Left ventricle myocardium superior (tissue), 1 donor: Measurements from ENCODE around the gene TSPAN15. TPM values are rescaled to one million over a fixed set of nuclear protein-coding genes. Genes with fewer than 3 reads are reported as not detected.

Experiments used
- ATAC-seq: fragments of 200-7000 bp; cut with Tn5 transposase; one replicate; pipeline ENCODE4 v1.9.1; 2020; ENCODE audit warnings: mild to moderate bottlenecking, moderate library complexity
- DNase-seq: peaks from one replicate; pipeline ENCODE4 v3.0.0-alpha.2; 2020
- intact Hi-C: fragments of 100-400 bp; cut with micrococcal nuclease; formaldehyde crosslinking; loops from one replicate; pipeline ENCODE4 v1.11.0; 2022
- long read RNA-seq: library from polyadenylated mRNA; unstranded; transcript quantifications from one replicate; pipeline ENCODE4 v2.0.0, GENCODE V29; 2021
- total RNA-seq: library from RNA; stranded (reverse); fragmentation: NEBNext Ultra II Directional; extraction: Animal tissue kit (Norgen Biotek cat#: 25700); gene quantifications from one replicate; pipeline ENCODE4 v1.2.1, GENCODE V29; 2021
- donor health status: DM: no; HTN: yes; CAD: no; lungs with severe emphysema.

The TSPAN15 gene
- total RNA-seq: 8.3 TPM
- long read RNA-seq, transcript TSPAN15-201 (8 exons, 1,698 nt): major isoform, 23 of 26 reads
- long read RNA-seq, partial matches to known transcripts: 0 of 26 reads
- long read RNA-seq, other reads (novel, unspliced or antisense): 3 of 26 reads

DNA sequence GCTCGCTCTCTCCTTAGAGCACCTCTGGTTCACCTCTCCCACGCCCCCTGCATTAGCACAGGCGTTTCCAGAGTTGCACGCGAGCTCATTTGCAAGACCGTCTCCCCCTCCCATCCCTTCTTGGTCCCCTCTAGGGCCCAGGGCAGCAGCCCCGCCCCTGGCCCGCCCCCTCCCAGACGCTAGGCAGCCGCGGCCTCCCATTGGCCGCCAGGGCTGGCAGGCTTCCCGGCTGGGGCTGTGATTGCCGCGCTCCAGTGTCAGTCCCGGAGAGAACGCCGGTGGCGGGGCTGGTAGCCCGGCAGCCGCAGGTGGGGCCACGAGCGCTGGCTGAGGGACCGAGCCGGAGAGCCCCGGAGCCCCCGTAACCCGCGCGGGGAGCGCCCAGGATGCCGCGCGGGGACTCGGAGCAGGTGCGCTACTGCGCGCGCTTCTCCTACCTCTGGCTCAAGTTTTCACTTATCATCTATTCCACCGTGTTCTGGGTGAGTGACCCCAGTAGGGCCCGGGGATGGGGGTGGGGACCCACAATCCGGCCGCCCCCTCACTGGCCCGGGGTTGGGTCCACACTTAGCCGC is at the start of gene TSPAN15:
Gene TSPAN15, plus strand, starts transcription at position 257 of the 575 bp plus-strand sequence. Its CDS starts 130 bp downstream, at position 387.
- ATAC-seq: peak; percentile 98
- intact Hi-C loops: no loop called here

DNA sequence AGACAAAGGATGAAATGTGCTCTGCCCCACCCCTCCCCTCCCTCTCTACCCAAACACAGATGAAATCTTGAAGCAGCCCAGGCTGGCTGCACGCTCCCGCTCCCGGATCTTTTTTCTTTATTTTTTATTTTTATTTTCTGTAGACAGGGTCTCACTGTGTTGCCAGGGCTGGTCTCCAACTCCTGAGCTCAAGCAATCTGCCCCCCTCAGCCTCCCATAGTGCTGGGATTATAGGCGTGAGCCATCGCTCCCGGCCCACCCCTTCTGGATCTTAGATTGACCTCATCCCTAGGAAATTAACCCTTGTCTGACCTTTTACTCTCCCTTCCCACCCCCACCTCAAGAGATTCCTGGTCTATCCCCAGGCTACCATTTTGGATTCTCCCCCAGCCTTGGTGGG is 48.9 kb upstream of the TSPAN15 start:
- intact Hi-C loops: no loop called here
- DNase-seq: no peak
- no peak for ATAC-seq

More for the DNA sequence above, at the start of gene TSPAN15:
- DNase-seq: peak; percentile 94

- DNase-seq (no peak), ATAC-seq (no peak)
- intact Hi-C loops: no loop called here
Observed at GRCh38 chr10:69403066-69403465, 48.2 kb upstream of the TSPAN15 start.

DNA sequence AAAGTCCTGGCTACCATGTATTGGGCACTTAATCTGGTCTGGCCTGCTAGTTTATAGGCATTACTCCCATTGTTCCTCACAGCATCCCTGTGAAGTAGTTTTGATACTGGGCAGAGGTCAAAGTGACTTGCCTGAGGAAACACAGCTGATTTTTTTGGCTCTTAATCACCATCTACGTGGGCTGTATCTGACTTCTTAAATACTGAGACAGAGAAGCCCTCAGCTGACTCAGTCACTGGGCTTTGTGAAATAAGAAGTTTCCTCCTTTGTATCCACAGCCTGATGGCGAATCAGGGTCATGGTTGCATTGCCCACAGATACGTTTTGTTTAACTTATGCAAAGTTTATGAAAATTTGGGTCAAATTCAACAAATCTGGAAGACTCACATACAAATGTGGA is 47.7 kb upstream of the TSPAN15 start:
- intact Hi-C loops: no loop called here
- DNase-seq: no peak
- peak; percentile 7 for ATAC-seq

DNA sequence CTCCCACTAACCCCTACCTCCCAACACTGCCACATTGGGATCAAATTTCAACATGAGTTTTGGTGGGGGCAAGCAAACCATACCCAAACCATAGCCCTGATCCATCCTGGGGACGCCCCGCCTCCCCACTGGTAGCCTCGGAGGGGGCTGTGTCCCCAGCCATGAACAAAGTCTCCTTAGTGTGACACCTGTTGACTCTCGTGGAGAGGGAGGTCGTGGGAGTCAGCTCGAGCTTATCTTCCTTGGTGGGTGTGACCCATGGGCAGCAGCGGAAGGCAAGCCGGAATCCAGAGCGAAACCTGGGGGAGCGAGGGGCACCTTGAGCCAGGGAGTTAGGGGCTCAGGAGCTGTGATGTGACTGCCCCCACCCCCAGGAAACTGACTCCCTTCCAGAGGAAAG is 46.5 kb upstream of the TSPAN15 start:
- no peak for ATAC-seq
- intact Hi-C loops: no loop called here

GRCh38 chr10:69405221-69405620 is 46.0 kb upstream of the TSPAN15 start:
- ATAC-seq: no peak
- intact Hi-C loops: no loop called here
- DNase-seq: no peak

More for the DNA sequence above, 46.5 kb upstream of the TSPAN15 start:
- DNase-seq: no peak

- peak; percentile 73 for DNase-seq
- intact Hi-C loops: no loop called here
- peak; percentile 40 for ATAC-seq
Observed at GRCh38 chr10:69406302-69406811, 44.9 kb upstream of the TSPAN15 start.

DNA sequence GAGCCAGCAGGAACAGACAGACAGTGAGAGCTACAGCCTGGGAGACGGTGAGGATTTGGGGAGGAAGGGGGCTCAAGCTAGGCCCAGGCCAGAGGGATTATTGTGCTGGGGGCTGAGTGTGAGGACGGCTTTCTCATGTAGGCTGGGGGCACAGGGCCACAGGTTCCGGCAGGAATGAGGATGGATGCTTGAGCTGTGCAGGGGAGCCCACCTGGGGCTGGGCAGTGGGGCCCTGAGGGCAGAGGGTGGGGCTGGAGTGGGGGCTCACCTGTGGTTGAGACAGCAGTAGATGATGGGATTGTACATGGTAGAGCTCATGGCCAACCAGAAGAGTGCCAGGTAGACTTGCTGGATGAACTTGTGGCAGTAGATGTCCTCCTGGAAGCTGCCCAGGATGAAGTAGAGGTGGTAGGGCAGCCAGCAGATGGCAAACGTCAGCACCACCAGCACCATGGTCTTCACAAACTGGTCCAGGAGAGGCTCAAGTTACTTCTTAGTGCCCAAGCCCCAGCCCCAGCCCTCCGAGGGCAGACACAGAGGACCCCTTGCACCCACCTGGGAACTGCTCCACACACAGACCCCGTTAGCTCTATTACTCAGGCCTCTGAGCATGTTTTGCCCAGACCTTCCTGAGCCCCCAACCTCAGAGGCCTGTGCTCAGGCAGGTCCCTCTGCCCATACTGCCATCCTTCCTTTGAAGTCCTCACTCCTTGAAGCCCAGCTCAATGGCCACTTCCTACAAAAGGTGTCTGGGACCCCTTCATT is 44.3 kb upstream of the TSPAN15 start:
- no peak for DNase-seq
- intact Hi-C loops: no loop called here
- no peak for ATAC-seq

DNA sequence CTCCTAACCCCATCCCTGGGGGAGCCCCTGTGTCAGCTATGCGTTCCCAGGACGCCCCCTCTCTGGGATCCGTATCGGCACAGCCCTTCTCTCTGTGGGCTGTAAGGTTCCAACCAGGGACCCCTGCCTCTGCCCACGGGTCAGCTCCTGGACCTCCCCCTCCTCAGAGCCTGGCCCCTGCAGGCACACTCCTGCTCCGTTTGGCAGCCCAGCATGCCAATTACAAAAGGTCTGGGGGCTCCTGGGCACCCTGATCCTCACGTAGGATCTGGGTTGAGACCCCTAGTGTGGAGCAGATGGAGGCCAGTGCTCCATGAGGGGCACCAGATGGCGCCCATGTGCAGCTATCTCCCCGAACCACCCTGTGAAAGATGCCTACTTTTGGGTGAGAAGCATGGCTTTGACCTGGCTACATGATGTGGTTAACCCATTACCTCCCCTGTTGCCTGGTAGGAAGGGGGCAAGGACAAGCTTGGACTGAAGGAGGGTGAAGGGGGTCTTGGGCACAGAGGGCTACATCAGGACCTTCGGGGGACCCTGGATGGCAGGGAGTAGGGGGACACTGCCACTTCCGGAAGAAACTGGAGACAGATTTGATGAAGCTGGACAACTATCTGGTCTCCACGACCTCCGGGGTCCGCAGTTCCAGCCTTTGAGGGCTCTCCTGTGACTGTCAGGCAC is 43.5 kb upstream of the TSPAN15 start:
- ATAC-seq (peak; percentile 7), DNase-seq (no peak)
- intact Hi-C loops: no loop called here

DNA sequence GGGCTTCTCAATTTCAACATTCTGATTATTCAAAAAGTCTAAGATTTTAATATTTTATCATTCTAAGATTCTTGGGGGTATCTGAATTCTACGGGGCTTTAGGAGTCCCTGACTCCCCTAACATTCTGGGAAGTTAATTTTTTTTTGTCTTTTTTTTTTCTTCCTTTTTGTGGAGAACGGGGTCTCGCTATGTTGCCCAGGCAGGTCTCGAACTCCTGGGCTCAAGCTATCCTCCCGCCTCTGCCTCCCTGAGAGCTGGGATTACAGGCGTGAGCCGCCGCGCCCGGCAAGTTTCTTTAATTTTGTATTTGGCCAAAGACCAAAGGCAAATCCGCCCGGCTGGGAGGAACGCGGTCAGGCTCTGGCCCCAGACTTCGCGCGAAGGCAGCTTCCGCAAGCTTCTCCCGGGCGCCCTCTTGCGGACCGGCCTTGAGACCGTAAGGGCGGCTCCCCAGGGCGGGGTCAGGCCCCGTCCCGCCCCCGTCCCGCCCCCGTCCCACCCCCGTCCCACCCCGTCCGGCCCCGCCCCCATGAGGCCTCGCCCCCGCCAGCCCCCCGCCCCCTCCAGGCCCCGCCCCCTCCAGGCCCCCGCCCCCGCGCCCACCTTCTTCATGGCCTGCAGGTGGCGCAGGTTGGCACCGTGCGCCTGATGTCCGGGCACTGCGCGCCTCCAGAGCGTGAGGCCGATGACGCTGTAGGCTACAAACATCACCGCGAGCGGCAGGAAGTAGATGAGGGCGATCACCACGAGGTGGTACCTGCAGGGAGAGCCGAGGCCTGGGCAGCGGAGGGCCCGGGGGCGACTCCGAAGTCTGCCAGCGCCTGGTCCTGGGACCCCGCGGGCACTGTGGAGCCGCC is 42.7 kb upstream of the TSPAN15 start:
- peak; percentile 97 for DNase-seq
- intact Hi-C loops: no loop called here
- ATAC-seq: peak; percentile 83

DNA sequence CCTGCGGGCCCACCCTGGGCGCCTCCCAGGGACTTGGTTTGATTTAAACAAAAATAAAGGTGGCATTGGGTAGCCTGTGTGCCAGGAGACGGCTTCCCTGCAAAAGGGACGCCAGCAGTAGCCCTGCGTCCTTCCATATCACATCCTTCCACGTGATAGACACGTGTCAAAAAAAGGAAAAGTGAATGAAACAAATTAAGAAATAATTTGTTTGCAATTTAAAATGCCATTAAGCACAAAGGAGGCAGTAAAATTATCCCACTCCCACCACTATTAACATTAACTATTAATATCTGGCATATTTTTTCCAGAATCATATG is 42.1 kb upstream of the TSPAN15 start:
- DNase-seq (no peak), ATAC-seq (no peak)
- intact Hi-C loops: no loop called here

DNA sequence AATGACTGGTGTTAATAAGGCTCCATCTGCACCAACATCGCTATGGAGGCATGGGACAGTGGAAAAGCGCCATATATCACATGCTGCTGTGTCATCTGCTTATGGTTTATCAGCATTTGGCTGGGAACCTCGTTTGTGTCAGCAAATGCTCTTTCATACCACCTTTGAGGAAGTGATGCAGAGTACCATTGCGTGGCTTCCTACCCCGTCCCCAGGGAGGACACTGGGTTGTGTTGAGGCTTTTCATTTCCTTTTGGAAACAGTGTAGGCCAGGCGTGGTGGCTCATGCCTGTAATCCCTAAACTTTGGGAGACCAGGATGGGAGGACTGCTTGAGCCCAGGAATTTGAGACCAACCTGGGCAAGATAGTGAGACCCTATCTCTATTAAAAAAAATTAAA is 41.3 kb upstream of the TSPAN15 start:
- peak; percentile 37 for DNase-seq
- ATAC-seq: no peak
- intact Hi-C loops: no loop called here

DNA sequence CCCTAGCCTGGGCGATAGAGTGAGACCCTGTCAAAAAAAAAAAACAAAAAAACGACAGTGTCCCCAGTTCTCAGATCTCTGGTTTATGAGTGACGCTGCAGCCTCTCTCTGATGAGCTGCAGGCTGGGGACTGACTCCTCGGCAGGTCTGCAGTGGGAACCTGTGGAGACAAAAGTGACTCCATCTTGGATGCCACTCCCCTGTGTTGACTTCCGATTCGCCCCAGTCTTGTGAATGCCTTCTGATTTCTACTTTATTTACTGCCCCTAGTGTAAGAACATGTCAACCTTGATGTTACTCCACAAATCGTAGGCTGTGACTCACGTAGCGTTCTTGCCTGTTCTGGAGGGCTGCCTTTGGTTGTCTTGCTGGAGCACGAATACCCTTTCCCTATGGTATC is 40.8 kb upstream of the TSPAN15 start:
- no peak for ATAC-seq
- no peak for DNase-seq
- intact Hi-C loops: no loop called here

- intact Hi-C loops: no loop called here
- ATAC-seq (no peak), DNase-seq (no peak)
Observed at GRCh38 chr10:69411476-69411875, 39.8 kb upstream of the TSPAN15 start.

DNA sequence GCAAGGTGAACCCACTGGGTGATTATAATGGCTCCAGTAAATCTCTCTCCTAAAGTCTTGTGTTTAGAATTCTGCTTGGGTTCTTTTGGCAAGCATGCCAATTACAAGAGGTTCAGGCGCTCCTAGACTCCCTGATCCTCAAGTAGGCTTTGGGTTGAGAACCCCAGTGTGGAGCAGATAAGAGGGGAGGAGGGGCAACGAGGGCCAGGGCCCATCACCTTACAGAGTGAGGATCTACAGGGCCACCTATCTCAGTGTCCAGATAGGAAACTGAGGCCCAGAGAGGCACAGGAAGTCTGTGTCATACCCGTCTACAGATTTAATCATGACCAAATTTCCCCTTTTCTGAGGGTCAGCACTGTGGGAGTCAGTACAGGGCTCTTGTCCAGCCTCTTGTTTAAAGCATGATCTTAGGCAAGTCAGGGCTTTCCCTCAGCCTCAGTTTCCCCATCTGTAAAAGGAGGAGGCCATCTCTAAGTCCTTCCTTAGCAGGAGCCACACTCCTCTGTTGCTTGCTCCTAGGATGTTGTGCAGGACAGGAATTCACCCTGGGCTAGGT is 39.0 kb upstream of the TSPAN15 start:
- ATAC-seq (no peak), DNase-seq (no peak)
- intact Hi-C loops: no loop called here

DNA sequence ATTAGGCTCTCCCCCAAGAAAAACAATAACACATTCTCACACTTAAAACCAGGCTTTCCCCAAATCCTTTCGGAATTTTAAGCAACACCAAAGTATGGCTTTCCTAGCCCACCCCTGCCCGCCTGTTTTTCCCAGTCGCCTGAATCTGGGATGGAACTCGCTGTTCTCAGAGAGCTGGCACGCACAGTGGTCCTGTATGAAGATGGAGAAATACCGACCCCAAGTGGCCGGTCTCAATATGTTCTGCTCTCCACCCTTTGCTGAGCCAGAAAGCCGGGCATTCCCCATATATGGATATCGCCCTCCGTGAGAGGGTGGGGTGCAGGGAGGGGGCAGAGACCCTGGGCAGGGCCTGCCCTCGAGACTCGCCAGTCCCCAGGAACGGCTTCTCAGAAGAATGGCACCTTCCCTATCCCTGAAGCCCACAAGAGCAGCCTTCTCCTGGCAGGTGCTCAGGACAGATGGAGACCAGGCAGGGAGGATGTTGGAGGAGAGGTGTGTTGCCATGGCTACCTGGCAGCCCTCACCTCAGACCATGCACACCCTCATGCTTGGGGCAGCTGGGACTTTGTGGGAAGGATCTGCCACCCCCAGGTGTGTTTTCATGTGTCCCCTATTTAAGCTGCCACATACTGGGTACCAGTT is 37.9 kb upstream of the TSPAN15 start:
- DNase-seq: peak; percentile 76
- peak; percentile 55 for ATAC-seq
- intact Hi-C loops: no loop called here

- intact Hi-C loops: no loop called here
- ATAC-seq: no peak
- no peak for DNase-seq
Observed at GRCh38 chr10:69414036-69415018, 36.9 kb upstream of the TSPAN15 start.
